Measurements from ENCODE around the gene OR10J5. TPM values are rescaled to one million over a fixed set of nuclear protein-coding genes. Genes with fewer than 3 reads are reported as not detected.

OR10J5 gene
- total and polyA plus RNA-seq, 7 experiments from 2014 or later = not detected

- ATAC-seq = no peak
- peaks cover 0 to 12% (median 5%) of the 10 kb centered on the region in 11 donors for H3K9me3 Mint-ChIP-seq
- no peak overlapping the region for H3K27ac Mint-ChIP-seq
- intact Hi-C loops (cut with micrococcal nuclease) = no loop called here
- Histone ChIP-seq H3K4me3 (ENCODE audit: low read length) (no peak overlapping the region), H3K27me3 (ENCODE audit: control insufficient read depth in 2 of 2, insufficient read depth in 2 of 2, low read length in 2 of 2) (no peaks in the 10 kb centered on the region), H3K27ac (ENCODE audit: low read depth, low read length) (no peak overlapping the region), H3K36me3 (ENCODE audit: control insufficient read depth in 2 of 3, insufficient read depth in 3 of 3, low read length in 3 of 3) (no peaks in the 10 kb centered on the region), H3K4me1 (ENCODE audit: control insufficient read depth in 2 of 2, insufficient read depth in 2 of 2, low read length in 2 of 2) (no peaks in the 10 kb centered on the region), H3K9me3 (ENCODE audit: control insufficient read depth in 2 of 3, low read length in 3 of 3) (peaks cover 0 to 3% (median 0%) of the 10 kb centered on the region in 3 experiments)
- CTCF ChIA-PET = no interaction called here
- DNase-seq = no peak
- H3K4me1 Mint-ChIP-seq = no peaks in the 10 kb centered on the region
- POLR2A ChIA-PET = no interaction called here
- H3K27me3 Mint-ChIP-seq = peaks cover 0 to 16% (median 0%) of the 10 kb centered on the region in 5 donors
- no peaks in the 10 kb centered on the region for H3K36me3 Mint-ChIP-seq
- no peak overlapping the region for H3K4me3 Mint-ChIP-seq
Measured at GRCh38 chr1:159493354-159493753, 42.5 kb downstream of the OR10J5 start.

GRCh38 chr1:159492575-159493323 is 43.1 kb downstream of the OR10J5 start:
- ChIA-PET POLR2A (no interaction called here), CTCF (no interaction called here)
- no peak overlapping the region for H3K4me3 ChIP-seq (ENCODE audit: low read length)
- no peak for DNase-seq
- no peaks in the 10 kb centered on the region for H3K27me3 ChIP-seq (ENCODE audit: control insufficient read depth in 2 of 2, insufficient read depth in 2 of 2, low read length in 2 of 2)
- H3K27ac ChIP-seq (ENCODE audit: low read depth, low read length) = no peak overlapping the region
- no peaks in the 10 kb centered on the region for H3K4me1 Mint-ChIP-seq
- no peaks in the 10 kb centered on the region for H3K36me3 Mint-ChIP-seq
- no peak for ATAC-seq
- peaks cover 0 to 3% (median 0%) of the 10 kb centered on the region in 3 experiments for H3K9me3 ChIP-seq (ENCODE audit: control insufficient read depth in 2 of 3, low read length in 3 of 3)
- H3K27ac Mint-ChIP-seq = no peak overlapping the region
- no peaks in the 10 kb centered on the region for H3K4me1 ChIP-seq (ENCODE audit: control insufficient read depth in 2 of 2, insufficient read depth in 2 of 2, low read length in 2 of 2)
- intact Hi-C loops (cut with micrococcal nuclease) = no loop called here
- peaks cover 0 to 16% (median 0%) of the 10 kb centered on the region in 5 donors for H3K27me3 Mint-ChIP-seq
- H3K9me3 Mint-ChIP-seq = peaks cover 0 to 9% (median 1%) of the 10 kb centered on the region in 11 donors
- H3K4me3 Mint-ChIP-seq = no peak overlapping the region
- H3K36me3 ChIP-seq (ENCODE audit: control insufficient read depth in 2 of 3, insufficient read depth in 3 of 3, low read length in 3 of 3) = no peaks in the 10 kb centered on the region

Other genes starting within 250 kb of the OR10J5 start
- gene FCER1A, start 233.7 kb downstream of the OR10J5 start, total RNA-seq = 10 to 100 TPM in 2 of 5 experiments, under 1 TPM in 2, not detected in 1; 0.57 to 43.5 (median 6.2) TPM
- gene FCER1A, start 233.7 kb downstream of the OR10J5 start, polyA plus RNA-seq = under 1 TPM in 1 of 2 donors, not detected in 1; 0.19 TPM
- not detected for gene OR10J4, start 103.8 kb downstream of the OR10J5 start, total RNA-seq
- not detected for gene OR10J4, start 103.8 kb downstream of the OR10J5 start, polyA plus RNA-seq
- gene OR10J1, start 96.3 kb downstream of the OR10J5 start, total RNA-seq = not detected
- not detected for gene OR10J1, start 96.3 kb downstream of the OR10J5 start, polyA plus RNA-seq
- gene APCS, start 51.8 kb upstream of the OR10J5 start, total RNA-seq = not detected
- gene APCS, start 51.8 kb upstream of the OR10J5 start, polyA plus RNA-seq = not detected
- gene CRP, start 178.6 kb upstream of the OR10J5 start, total RNA-seq = not detected
- not detected for gene CRP, start 178.6 kb upstream of the OR10J5 start, polyA plus RNA-seq
- gene DUSP23, start 245.0 kb upstream of the OR10J5 start, total RNA-seq = 10 to 100 TPM in 4 of 5 experiments, 1 to 10 TPM in 1; 7.4 to 18.9 (median 12.2) TPM
- gene DUSP23, start 245.0 kb upstream of the OR10J5 start, polyA plus RNA-seq = 10 to 100 TPM; 35.0 to 38.0 TPM